GM10266 (cell line): ENCODE measurements around the gene RBM19.

Source experiments
- DNase-seq: peaks from one replicate; pipeline ENCODE4 v3.0.0; 2012; ENCODE audit errors: extremely low spot score
- CTCF ChIP-seq: IDR thresholded peaks from 2 replicates; pipeline ENCODE4 v1.5.1; 2012; ENCODE audit warnings: mild to moderate bottlenecking, low read depth; ENCODE audit not compliant: control insufficient read depth, insufficient read depth; ENCODE audit errors: missing control alignments

The RBM19 gene

GRCh38 chr12:113800201-113800600 lies 165.9 kb downstream of the RBM19 start:
- TF ChIP-seq CTCF: no peak
- no peak for DNase-seq

GRCh38 chr12:113798552-113798951 lies 167.6 kb downstream of the RBM19 start:
- TF ChIP-seq CTCF: no peak
- no peak for DNase-seq

- no peak for DNase-seq
- no peak for TF ChIP-seq CTCF
These were observed 168.6 kb downstream of the RBM19 start for GRCh38 chr12:113797535-113797868.

GRCh38 chr12:113796852-113797534 lies 169.1 kb downstream of the RBM19 start:
- DNase-seq: no peak
- no peak for TF ChIP-seq CTCF

GRCh38 chr12:113796066-113796827 lies 169.9 kb downstream of the RBM19 start:
- TF ChIP-seq CTCF: no peak
- DNase-seq: no peak

GRCh38 chr12:113795445-113795844 lies 170.7 kb downstream of the RBM19 start:
- no peak for TF ChIP-seq CTCF
- no peak for DNase-seq

- DNase-seq: no peak
- no peak for TF ChIP-seq CTCF
These were observed 171.4 kb downstream of the RBM19 start for GRCh38 chr12:113794774-113795173.
